ENCODE data around the gene NSG1. TPM values are rescaled to one million over a fixed set of nuclear protein-coding genes. Genes with fewer than 3 reads are reported as not detected.

NSG1 gene
- total and polyA plus RNA-seq, 2 donors (not counting 1 experiment from before 2014, with no cell fraction given) = 0.17 to 1.1 TPM

- H3K27me3 ChIP-seq (ENCODE audit: control insufficient read depth, insufficient read depth, low read length) = peaks cover 4% of the 10 kb centered on the region
These were observed 44.8 kb upstream of the NSG1 start for GRCh38 chr4:4341861-4342650.

GRCh38 chr4:4343038-4343437 lies 43.9 kb upstream of the NSG1 start:
- no peaks in the 10 kb centered on the region for H3K9me3 ChIP-seq (ENCODE audit: control insufficient read depth, insufficient read depth, low read depth, low read length)
- H3K4me2 ChIP-seq (ENCODE audit: extremely low read depth, insufficient read depth, low read length) = no peak overlapping the region
- no peaks in the 10 kb centered on the region for H3K4me1 ChIP-seq (ENCODE audit: control insufficient read depth, extremely low read depth, insufficient read depth, low read length)
- TF ChIP-seq CTCF (conservative IDR thresholded peaks at IDR 0.05 in 1 of 2, IDR thresholded peaks at IDR 0.05 in 1 of 2; ENCODE audit: low read depth in 1 of 2, low read length in 2 of 2) = no peak
- no peak for TF ChIP-seq EZH2 (IDR thresholded peaks at IDR 0.05; ENCODE audit: low read length, missing control alignments)
- peaks cover 4% of the 10 kb centered on the region for H3K27me3 ChIP-seq (ENCODE audit: control insufficient read depth, insufficient read depth, low read length)
- no peak overlapping the region for H3K27ac ChIP-seq (ENCODE audit: insufficient read depth, low read length)
- H3K9ac ChIP-seq (ENCODE audit: insufficient read depth, low read length) = no peak overlapping the region
- H3K4me3 ChIP-seq (replicated peaks in 1 of 4; ENCODE audit: control extremely low read depth in 1 of 4, insufficient read depth in 1 of 4, low read depth in 3 of 4, low read length in 4 of 4) = no peak overlapping the region
- no peak overlapping the region for H2AFZ ChIP-seq (ENCODE audit: low read length)
- H4K20me1 ChIP-seq (ENCODE audit: control insufficient read depth, extremely low read depth, insufficient read depth, low read length) = no peaks in the 10 kb centered on the region
- DNase-seq (ENCODE audit: low read depth in 2 of 2) = no peak
- H3K36me3 ChIP-seq (ENCODE audit: control insufficient read depth, insufficient read depth, low read length) = no peaks in the 10 kb centered on the region
- H3K79me2 ChIP-seq (ENCODE audit: control insufficient read depth, insufficient read depth, low read length) = no peaks in the 10 kb centered on the region

More at GRCh38 chr4:4341861-4342650, 44.8 kb upstream of the NSG1 start:
- Histone ChIP-seq H2AFZ (ENCODE audit: low read length) (no peak overlapping the region), H3K4me1 (ENCODE audit: control insufficient read depth, extremely low read depth, insufficient read depth, low read length) (no peaks in the 10 kb centered on the region), H4K20me1 (ENCODE audit: control insufficient read depth, extremely low read depth, insufficient read depth, low read length) (no peaks in the 10 kb centered on the region), H3K9ac (ENCODE audit: insufficient read depth, low read length) (no peak overlapping the region), H3K79me2 (ENCODE audit: control insufficient read depth, insufficient read depth, low read length) (no peaks in the 10 kb centered on the region), H3K9me3 (ENCODE audit: control insufficient read depth, insufficient read depth, low read depth, low read length) (no peaks in the 10 kb centered on the region), H3K27ac (ENCODE audit: insufficient read depth, low read length) (no peak overlapping the region), H3K36me3 (ENCODE audit: control insufficient read depth, insufficient read depth, low read length) (no peaks in the 10 kb centered on the region), H3K4me2 (ENCODE audit: extremely low read depth, insufficient read depth, low read length) (no peak overlapping the region), H3K4me3 (replicated peaks in 1 of 4; ENCODE audit: control extremely low read depth in 1 of 4, insufficient read depth in 1 of 4, low read depth in 3 of 4, low read length in 4 of 4) (no peak overlapping the region)
- no peak for DNase-seq (ENCODE audit: low read depth in 2 of 2)
- TF ChIP-seq CTCF (conservative IDR thresholded peaks at IDR 0.05 in 1 of 2, IDR thresholded peaks at IDR 0.05 in 1 of 2; ENCODE audit: low read depth in 1 of 2, low read length in 2 of 2) (no peak), EZH2 (IDR thresholded peaks at IDR 0.05; ENCODE audit: low read length, missing control alignments) (no peak)

GRCh38 chr4:4344915-4345527 lies 41.9 kb upstream of the NSG1 start:
- Histone ChIP-seq H2AFZ (ENCODE audit: low read length) (no peak overlapping the region), H4K20me1 (ENCODE audit: control insufficient read depth, extremely low read depth, insufficient read depth, low read length) (no peaks in the 10 kb centered on the region), H3K4me2 (ENCODE audit: extremely low read depth, insufficient read depth, low read length) (no peak overlapping the region), H3K9me3 (ENCODE audit: control insufficient read depth, insufficient read depth, low read depth, low read length) (no peaks in the 10 kb centered on the region), H3K79me2 (ENCODE audit: control insufficient read depth, insufficient read depth, low read length) (no peaks in the 10 kb centered on the region), H3K4me3 (replicated peaks in 1 of 4; ENCODE audit: control extremely low read depth in 1 of 4, insufficient read depth in 1 of 4, low read depth in 3 of 4, low read length in 4 of 4) (no peak overlapping the region), H3K4me1 (ENCODE audit: control insufficient read depth, extremely low read depth, insufficient read depth, low read length) (no peaks in the 10 kb centered on the region), H3K27me3 (ENCODE audit: control insufficient read depth, insufficient read depth, low read length) (no peaks in the 10 kb centered on the region), H3K9ac (ENCODE audit: insufficient read depth, low read length) (no peak overlapping the region), H3K36me3 (ENCODE audit: control insufficient read depth, insufficient read depth, low read length) (no peaks in the 10 kb centered on the region), H3K27ac (ENCODE audit: insufficient read depth, low read length) (no peak overlapping the region)
- TF ChIP-seq CTCF (conservative IDR thresholded peaks at IDR 0.05 in 1 of 2, IDR thresholded peaks at IDR 0.05 in 1 of 2; ENCODE audit: low read depth in 1 of 2, low read length in 2 of 2) = no peak
- TF ChIP-seq EZH2 (IDR thresholded peaks at IDR 0.05; ENCODE audit: low read length, missing control alignments) = no peak
- no peak for DNase-seq (ENCODE audit: low read depth in 2 of 2)

All from fibroblast of lung (primary cell).